NB4 (cell line): ENCODE results near the gene SPATA21.

ENCODE experiments used
- MYC ChIP-seq: IDR thresholded peaks from 2 replicates; pipeline ENCODE4 v1.6.1; 2011; ENCODE audit warnings: low read depth, low read length
- POLR2A ChIP-seq: IDR thresholded peaks from 2 replicates; pipeline ENCODE4 v1.6.1; 2011; ENCODE audit warnings: mild to moderate bottlenecking; ENCODE audit not compliant: insufficient read length; ENCODE audit errors: extremely low read depth
- TF ChIP-seq, protein P1 (sequence below): IDR thresholded peaks from one replicate; pipeline ENCODE4 v1.5.1; 2012; ENCODE audit warnings: low read depth, low read length
- TF ChIP-seq, protein P2 (sequence below): IDR thresholded peaks from 2 replicates; pipeline ENCODE4 v1.6.1; 2011; ENCODE audit warnings: low read depth, low read length

DNA sequence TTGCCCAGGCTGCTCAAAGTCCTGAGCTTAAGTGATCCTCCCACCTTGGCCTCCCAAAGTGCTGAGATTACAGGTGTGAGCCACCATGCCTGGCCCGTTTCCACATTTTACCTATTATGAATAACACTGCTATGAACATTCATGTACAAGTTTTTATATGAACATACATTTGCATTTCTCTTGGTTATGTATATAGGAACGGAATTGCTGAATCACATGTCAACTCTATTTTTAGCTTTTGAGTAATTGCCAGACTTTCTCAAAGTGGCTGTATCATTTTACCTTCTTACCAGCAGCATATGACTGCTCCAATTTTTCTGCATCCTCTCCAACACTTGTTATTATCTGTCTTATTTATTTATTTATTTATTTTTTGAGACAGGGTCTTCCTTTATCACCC lies 2.7 kb downstream of the SPATA21 start:
- TF ChIP-seq, protein P1, sequence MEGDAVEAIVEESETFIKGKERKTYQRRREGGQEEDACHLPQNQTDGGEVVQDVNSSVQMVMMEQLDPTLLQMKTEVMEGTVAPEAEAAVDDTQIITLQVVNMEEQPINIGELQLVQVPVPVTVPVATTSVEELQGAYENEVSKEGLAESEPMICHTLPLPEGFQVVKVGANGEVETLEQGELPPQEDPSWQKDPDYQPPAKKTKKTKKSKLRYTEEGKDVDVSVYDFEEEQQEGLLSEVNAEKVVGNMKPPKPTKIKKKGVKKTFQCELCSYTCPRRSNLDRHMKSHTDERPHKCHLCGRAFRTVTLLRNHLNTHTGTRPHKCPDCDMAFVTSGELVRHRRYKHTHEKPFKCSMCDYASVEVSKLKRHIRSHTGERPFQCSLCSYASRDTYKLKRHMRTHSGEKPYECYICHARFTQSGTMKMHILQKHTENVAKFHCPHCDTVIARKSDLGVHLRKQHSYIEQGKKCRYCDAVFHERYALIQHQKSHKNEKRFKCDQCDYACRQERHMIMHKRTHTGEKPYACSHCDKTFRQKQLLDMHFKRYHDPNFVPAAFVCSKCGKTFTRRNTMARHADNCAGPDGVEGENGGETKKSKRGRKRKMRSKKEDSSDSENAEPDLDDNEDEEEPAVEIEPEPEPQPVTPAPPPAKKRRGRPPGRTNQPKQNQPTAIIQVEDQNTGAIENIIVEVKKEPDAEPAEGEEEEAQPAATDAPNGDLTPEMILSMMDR: no peak
- TF ChIP-seq POLR2A: no peak
- TF ChIP-seq, protein P2, sequence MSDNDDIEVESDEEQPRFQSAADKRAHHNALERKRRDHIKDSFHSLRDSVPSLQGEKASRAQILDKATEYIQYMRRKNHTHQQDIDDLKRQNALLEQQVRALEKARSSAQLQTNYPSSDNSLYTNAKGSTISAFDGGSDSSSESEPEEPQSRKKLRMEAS: no peak
- TF ChIP-seq MYC: no peak
